ENCODE measurements around the gene MORC1.

MORC1 gene

GRCh38 chr3:109154979-109155378 is 37.0 kb upstream of the MORC1 start:
- no peaks in the 10 kb centered on the region for H3K9me2 ChIP-seq (replicated peaks; ENCODE audit: low read depth, low read length)
- no peak overlapping the region for H3K9ac ChIP-seq (ENCODE audit: low read depth, low read length, poor library complexity, severe bottlenecking)
- no peak overlapping the region for H3K4me3 ChIP-seq (ENCODE audit: low read length, poor library complexity, severe bottlenecking)
- H3K36me3 ChIP-seq (ENCODE audit: insufficient read depth, low read length) = no peaks in the 10 kb centered on the region
- no peak overlapping the region for H2AFZ ChIP-seq (ENCODE audit: low read length)
- no peaks in the 10 kb centered on the region for H3F3A ChIP-seq (ENCODE audit: low read depth)
- no peaks in the 10 kb centered on the region for H3K9me3 ChIP-seq (ENCODE audit: insufficient read depth, low read depth, low read length)
- TF ChIP-seq, protein P1, sequence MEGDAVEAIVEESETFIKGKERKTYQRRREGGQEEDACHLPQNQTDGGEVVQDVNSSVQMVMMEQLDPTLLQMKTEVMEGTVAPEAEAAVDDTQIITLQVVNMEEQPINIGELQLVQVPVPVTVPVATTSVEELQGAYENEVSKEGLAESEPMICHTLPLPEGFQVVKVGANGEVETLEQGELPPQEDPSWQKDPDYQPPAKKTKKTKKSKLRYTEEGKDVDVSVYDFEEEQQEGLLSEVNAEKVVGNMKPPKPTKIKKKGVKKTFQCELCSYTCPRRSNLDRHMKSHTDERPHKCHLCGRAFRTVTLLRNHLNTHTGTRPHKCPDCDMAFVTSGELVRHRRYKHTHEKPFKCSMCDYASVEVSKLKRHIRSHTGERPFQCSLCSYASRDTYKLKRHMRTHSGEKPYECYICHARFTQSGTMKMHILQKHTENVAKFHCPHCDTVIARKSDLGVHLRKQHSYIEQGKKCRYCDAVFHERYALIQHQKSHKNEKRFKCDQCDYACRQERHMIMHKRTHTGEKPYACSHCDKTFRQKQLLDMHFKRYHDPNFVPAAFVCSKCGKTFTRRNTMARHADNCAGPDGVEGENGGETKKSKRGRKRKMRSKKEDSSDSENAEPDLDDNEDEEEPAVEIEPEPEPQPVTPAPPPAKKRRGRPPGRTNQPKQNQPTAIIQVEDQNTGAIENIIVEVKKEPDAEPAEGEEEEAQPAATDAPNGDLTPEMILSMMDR (conservative IDR thresholded peaks at IDR 0.05; ENCODE audit: low read length) = no peak
- no peak for TF ChIP-seq EZH2phosphoT487 (IDR thresholded peaks at IDR 0.05; ENCODE audit: borderline replicate concordance)
- H3K4me2 ChIP-seq (ENCODE audit: low read depth, low read length, poor library complexity, severe bottlenecking) = no peak overlapping the region
- H4K20me1 ChIP-seq (ENCODE audit: insufficient read depth, low read length, poor library complexity, severe bottlenecking) = no peaks in the 10 kb centered on the region
- no peaks in the 10 kb centered on the region for H3K79me2 ChIP-seq (ENCODE audit: insufficient read depth, low read length)
- H3K27me3 ChIP-seq (ENCODE audit: insufficient read depth, low read length, poor library complexity, severe bottlenecking) = no peaks in the 10 kb centered on the region
- H3K4me1 ChIP-seq (ENCODE audit: insufficient read depth, low read length, poor library complexity, severe bottlenecking) = no peaks in the 10 kb centered on the region

DNA sequence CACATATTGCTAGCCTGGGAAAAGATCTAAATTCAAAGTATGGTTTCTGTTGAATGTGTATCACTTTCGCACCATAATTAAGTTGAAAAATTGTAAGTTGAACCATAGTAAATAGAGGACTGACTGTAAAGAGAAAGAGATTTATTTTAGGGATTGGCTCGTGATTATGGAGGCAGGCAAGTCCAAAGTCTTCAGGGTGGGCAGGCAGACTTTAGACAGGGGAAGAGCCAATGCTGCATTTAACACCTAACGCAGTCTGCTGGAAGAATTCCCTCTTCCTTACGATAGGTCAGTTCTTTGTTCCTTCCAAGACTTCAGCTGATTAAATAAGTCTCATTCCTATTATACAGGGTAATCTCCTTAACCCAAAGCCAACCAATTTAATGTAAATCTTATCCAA is 34.4 kb upstream of the MORC1 start:
- Histone ChIP-seq H3K4me2 (ENCODE audit: low read depth, low read length, poor library complexity, severe bottlenecking) (no peak overlapping the region), H3K36me3 (ENCODE audit: insufficient read depth, low read length) (no peaks in the 10 kb centered on the region), H3K9me3 (ENCODE audit: insufficient read depth, low read depth, low read length) (no peaks in the 10 kb centered on the region), H3K4me3 (ENCODE audit: low read length, poor library complexity, severe bottlenecking) (no peak overlapping the region), H3K9me2 (replicated peaks; ENCODE audit: low read depth, low read length) (no peaks in the 10 kb centered on the region), H3K27me3 (ENCODE audit: insufficient read depth, low read length, poor library complexity, severe bottlenecking) (no peaks in the 10 kb centered on the region), H2AFZ (ENCODE audit: low read length) (no peak overlapping the region), H3K4me1 (ENCODE audit: insufficient read depth, low read length, poor library complexity, severe bottlenecking) (no peaks in the 10 kb centered on the region), H3K9ac (ENCODE audit: low read depth, low read length, poor library complexity, severe bottlenecking) (no peak overlapping the region), H3F3A (ENCODE audit: low read depth) (no peaks in the 10 kb centered on the region), H4K20me1 (ENCODE audit: insufficient read depth, low read length, poor library complexity, severe bottlenecking) (no peaks in the 10 kb centered on the region), H3K79me2 (ENCODE audit: insufficient read depth, low read length) (no peaks in the 10 kb centered on the region)
- TF ChIP-seq, protein P1 (conservative IDR thresholded peaks at IDR 0.05; ENCODE audit: low read length) = no peak
- no peak for TF ChIP-seq EZH2phosphoT487 (IDR thresholded peaks at IDR 0.05; ENCODE audit: borderline replicate concordance)

- H3K9me3 ChIP-seq (ENCODE audit: insufficient read depth, low read depth, low read length) = no peaks in the 10 kb centered on the region
- no peak overlapping the region for H3K9ac ChIP-seq (ENCODE audit: low read depth, low read length, poor library complexity, severe bottlenecking)
- H2AFZ ChIP-seq (ENCODE audit: low read length) = no peak overlapping the region
- H3K9me2 ChIP-seq (replicated peaks; ENCODE audit: low read depth, low read length) = no peaks in the 10 kb centered on the region
- H3K4me1 ChIP-seq (ENCODE audit: insufficient read depth, low read length, poor library complexity, severe bottlenecking) = no peaks in the 10 kb centered on the region
- no peaks in the 10 kb centered on the region for H3K27me3 ChIP-seq (ENCODE audit: insufficient read depth, low read length, poor library complexity, severe bottlenecking)
- no peak overlapping the region for H3K4me2 ChIP-seq (ENCODE audit: low read depth, low read length, poor library complexity, severe bottlenecking)
- no peaks in the 10 kb centered on the region for H3K79me2 ChIP-seq (ENCODE audit: insufficient read depth, low read length)
- H3F3A ChIP-seq (ENCODE audit: low read depth) = no peaks in the 10 kb centered on the region
- no peak overlapping the region for H3K4me3 ChIP-seq (ENCODE audit: low read length, poor library complexity, severe bottlenecking)
- no peaks in the 10 kb centered on the region for H3K36me3 ChIP-seq (ENCODE audit: insufficient read depth, low read length)
- H4K20me1 ChIP-seq (ENCODE audit: insufficient read depth, low read length, poor library complexity, severe bottlenecking) = no peaks in the 10 kb centered on the region
- TF ChIP-seq EZH2phosphoT487 (IDR thresholded peaks at IDR 0.05; ENCODE audit: borderline replicate concordance) = no peak
- TF ChIP-seq, protein P1 (conservative IDR thresholded peaks at IDR 0.05; ENCODE audit: low read length) = no peak
Measured at GRCh38 chr3:109149078-109149477, 31.1 kb upstream of the MORC1 start.
